ENCODE results near the gene GABRD.

GABRD gene

DNA sequence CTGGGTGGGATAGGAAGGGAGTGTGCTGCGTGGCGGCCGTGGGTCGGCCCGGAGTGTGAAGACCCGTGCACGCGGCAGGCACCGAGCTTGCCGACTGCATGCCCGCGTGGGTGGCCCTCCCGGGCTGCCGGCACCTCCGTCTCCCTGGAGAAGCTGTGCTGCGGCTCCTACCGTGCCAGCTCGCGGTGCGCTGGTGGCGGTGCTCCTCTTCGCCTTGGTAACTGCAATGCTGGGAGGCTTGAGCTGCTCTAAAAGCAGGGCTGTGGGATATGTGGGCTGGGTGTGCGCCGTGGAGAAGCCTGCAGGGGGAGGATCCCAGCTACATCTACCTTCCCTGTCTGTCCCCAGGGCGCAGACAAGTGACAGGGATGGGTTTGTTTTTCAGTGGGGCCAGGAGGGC lies 2.4 kb downstream of the GABRD start:
- no peak for TF ChIP-seq TCF4 (CRISPR knock-in tag; IDR thresholded peaks at IDR 0.05; ENCODE audit: borderline replicate concordance)
- no peak for TF ChIP-seq OSR1 (CRISPR knock-in tag; IDR thresholded peaks at IDR 0.05)
- no peak for TF ChIP-seq TOX (CRISPR knock-in tag; IDR thresholded peaks at IDR 0.05; ENCODE audit: borderline replicate concordance)
- TF ChIP-seq ZFP3 (CRISPR knock-in tag; IDR thresholded peaks at IDR 0.05), result no peak
- TF ChIP-seq, protein P1, sequence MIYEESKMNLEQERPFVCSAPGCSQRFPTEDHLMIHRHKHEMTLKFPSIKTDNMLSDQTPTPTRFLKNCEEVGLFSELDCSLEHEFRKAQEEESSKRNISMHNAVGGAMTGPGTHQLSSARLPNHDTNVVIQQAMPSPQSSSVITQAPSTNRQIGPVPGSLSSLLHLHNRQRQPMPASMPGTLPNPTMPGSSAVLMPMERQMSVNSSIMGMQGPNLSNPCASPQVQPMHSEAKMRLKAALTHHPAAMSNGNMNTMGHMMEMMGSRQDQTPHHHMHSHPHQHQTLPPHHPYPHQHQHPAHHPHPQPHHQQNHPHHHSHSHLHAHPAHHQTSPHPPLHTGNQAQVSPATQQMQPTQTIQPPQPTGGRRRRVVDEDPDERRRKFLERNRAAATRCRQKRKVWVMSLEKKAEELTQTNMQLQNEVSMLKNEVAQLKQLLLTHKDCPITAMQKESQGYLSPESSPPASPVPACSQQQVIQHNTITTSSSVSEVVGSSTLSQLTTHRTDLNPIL (CRISPR knock-in tag; IDR thresholded peaks at IDR 0.05; ENCODE audit: low read depth), result no peak
- no peak for TF ChIP-seq CSDC2 (CRISPR knock-in tag; IDR thresholded peaks at IDR 0.05)
- TF ChIP-seq PATZ1 (CRISPR knock-in tag; IDR thresholded peaks at IDR 0.05; ENCODE audit: borderline replicate concordance), result no peak
- TF ChIP-seq, protein P2, sequence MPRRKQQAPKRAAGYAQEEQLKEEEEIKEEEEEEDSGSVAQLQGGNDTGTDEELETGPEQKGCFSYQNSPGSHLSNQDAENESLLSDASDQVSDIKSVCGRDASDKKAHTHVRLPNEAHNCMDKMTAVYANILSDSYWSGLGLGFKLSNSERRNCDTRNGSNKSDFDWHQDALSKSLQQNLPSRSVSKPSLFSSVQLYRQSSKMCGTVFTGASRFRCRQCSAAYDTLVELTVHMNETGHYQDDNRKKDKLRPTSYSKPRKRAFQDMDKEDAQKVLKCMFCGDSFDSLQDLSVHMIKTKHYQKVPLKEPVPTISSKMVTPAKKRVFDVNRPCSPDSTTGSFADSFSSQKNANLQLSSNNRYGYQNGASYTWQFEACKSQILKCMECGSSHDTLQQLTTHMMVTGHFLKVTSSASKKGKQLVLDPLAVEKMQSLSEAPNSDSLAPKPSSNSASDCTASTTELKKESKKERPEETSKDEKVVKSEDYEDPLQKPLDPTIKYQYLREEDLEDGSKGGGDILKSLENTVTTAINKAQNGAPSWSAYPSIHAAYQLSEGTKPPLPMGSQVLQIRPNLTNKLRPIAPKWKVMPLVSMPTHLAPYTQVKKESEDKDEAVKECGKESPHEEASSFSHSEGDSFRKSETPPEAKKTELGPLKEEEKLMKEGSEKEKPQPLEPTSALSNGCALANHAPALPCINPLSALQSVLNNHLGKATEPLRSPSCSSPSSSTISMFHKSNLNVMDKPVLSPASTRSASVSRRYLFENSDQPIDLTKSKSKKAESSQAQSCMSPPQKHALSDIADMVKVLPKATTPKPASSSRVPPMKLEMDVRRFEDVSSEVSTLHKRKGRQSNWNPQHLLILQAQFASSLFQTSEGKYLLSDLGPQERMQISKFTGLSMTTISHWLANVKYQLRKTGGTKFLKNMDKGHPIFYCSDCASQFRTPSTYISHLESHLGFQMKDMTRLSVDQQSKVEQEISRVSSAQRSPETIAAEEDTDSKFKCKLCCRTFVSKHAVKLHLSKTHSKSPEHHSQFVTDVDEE (CRISPR knock-in tag; IDR thresholded peaks at IDR 0.05), result no peak
- ATAC-seq, result no peak

- TF ChIP-seq ZFP3 (CRISPR knock-in tag; IDR thresholded peaks at IDR 0.05) (no peak), CSRNP3 (CRISPR knock-in tag; IDR thresholded peaks at IDR 0.05) (no peak), ZFP30 (CRISPR knock-in tag; IDR thresholded peaks at IDR 0.05) (no peak), ISL1 (CRISPR knock-in tag; IDR thresholded peaks at IDR 0.05) (no peak), TCF4 (CRISPR knock-in tag; IDR thresholded peaks at IDR 0.05; ENCODE audit: borderline replicate concordance) (no peak), PATZ1 (CRISPR knock-in tag; IDR thresholded peaks at IDR 0.05; ENCODE audit: borderline replicate concordance) (no peak), PPARA (CRISPR knock-in tag; IDR thresholded peaks at IDR 0.05; ENCODE audit: borderline replicate concordance) (no peak), TOX (CRISPR knock-in tag; IDR thresholded peaks at IDR 0.05; ENCODE audit: borderline replicate concordance) (no peak), BACH2 (CRISPR knock-in tag; IDR thresholded peaks at IDR 0.05; ENCODE audit: borderline replicate concordance) (no peak), ZNF70 (CRISPR knock-in tag; IDR thresholded peaks at IDR 0.05) (no peak), ZC3H10 (CRISPR knock-in tag; IDR thresholded peaks at IDR 0.05) (no peak), OSR1 (CRISPR knock-in tag; IDR thresholded peaks at IDR 0.05) (no peak), ARNTL (CRISPR knock-in tag; IDR thresholded peaks at IDR 0.05; ENCODE audit: borderline replicate concordance, low read depth) (no peak), CSDC2 (CRISPR knock-in tag; IDR thresholded peaks at IDR 0.05) (no peak), GLIS3 (CRISPR knock-in tag; IDR thresholded peaks at IDR 0.05) (no peak)
- TF ChIP-seq, protein P2 (CRISPR knock-in tag; IDR thresholded peaks at IDR 0.05), result no peak
- TF ChIP-seq, protein P3, sequence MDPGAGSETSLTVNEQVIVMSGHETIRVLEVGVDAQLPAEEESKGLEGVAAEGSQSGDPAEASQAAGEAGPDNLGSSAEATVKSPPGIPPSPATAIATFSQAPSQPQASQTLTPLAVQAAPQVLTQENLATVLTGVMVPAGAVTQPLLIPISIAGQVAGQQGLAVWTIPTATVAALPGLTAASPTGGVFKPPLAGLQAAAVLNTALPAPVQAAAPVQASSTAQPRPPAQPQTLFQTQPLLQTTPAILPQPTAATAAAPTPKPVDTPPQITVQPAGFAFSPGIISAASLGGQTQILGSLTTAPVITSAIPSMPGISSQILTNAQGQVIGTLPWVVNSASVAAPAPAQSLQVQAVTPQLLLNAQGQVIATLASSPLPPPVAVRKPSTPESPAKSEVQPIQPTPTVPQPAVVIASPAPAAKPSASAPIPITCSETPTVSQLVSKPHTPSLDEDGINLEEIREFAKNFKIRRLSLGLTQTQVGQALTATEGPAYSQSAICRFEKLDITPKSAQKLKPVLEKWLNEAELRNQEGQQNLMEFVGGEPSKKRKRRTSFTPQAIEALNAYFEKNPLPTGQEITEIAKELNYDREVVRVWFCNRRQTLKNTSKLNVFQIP (CRISPR knock-in tag; IDR thresholded peaks at IDR 0.05; ENCODE audit: borderline replicate concordance, low read depth), result no peak
- TF ChIP-seq, protein P1 (CRISPR knock-in tag; IDR thresholded peaks at IDR 0.05; ENCODE audit: low read depth), result no peak
- no peak for ATAC-seq
These were observed 3.1 kb downstream of the GABRD start for GRCh38 chr1:2022063-2022770.
